ENCODE results near the gene SLC12A2.

Gene SLC12A2

DNA sequence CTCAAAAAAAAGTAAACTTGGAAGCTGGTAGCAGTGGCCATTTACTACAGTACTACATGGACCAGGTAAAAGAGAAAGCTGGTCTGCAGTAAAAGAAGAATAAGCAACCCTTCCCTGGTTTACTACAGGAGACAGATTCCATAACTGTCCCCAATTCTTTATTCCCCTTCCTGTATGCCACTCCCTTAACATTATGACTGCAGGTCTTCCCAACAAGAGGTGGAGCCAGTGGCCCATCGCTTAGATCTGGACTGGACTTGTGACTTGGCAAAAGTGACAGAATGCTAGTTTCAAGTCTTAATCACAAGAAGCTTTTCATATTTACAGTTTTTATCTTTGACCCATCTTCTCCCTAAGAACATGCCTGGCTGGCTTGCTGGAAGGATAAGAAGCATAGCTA, 42.6 kb upstream of the SLC12A2 start:
- no peak overlapping the region for H3K4me3 ChIP-seq (ENCODE audit: low read depth in 1 of 2, low read length in 2 of 2)
- H3K79me2 ChIP-seq (ENCODE audit: insufficient read depth, low read length): no peaks in the 10 kb centered on the region
- H4K20me1 ChIP-seq (ENCODE audit: insufficient read depth, low read length): no peaks in the 10 kb centered on the region
- H3K9me3 ChIP-seq (ENCODE audit: insufficient read depth, low read length, severe bottlenecking): no peaks in the 10 kb centered on the region
- H2AFZ ChIP-seq (ENCODE audit: low read depth, low read length): no peak overlapping the region
- no peak overlapping the region for H3K27ac ChIP-seq (ENCODE audit: low read length)
- no peak overlapping the region for H3K4me2 ChIP-seq (ENCODE audit: insufficient read depth, low read length)
- DNase-seq: no peak
- no peaks in the 10 kb centered on the region; the same call in 1 of the 2 replicates for H3K36me3 ChIP-seq (ENCODE audit: insufficient read depth, low read length)
- no peaks in the 10 kb centered on the region for H3K4me1 ChIP-seq (ENCODE audit: insufficient read depth, low read length)
- TF ChIP-seq CTCF (IDR thresholded peaks at IDR 0.05; ENCODE audit: borderline replicate concordance, extremely low read depth, low read length, poor library complexity, severe bottlenecking): no peak
- TF ChIP-seq EZH2 (IDR thresholded peaks at IDR 0.05; ENCODE audit: borderline replicate concordance, low read depth, low read length, severe bottlenecking): no peak
- H3K9ac ChIP-seq (ENCODE audit: low read depth, low read length): no peak overlapping the region
- no peak for ATAC-seq (ENCODE audit: insufficient read depth, low read depth)
- H3K27me3 ChIP-seq (ENCODE audit: insufficient read depth, low read length, poor library complexity): no peaks in the 10 kb centered on the region

GRCh38 chr5:128052780-128053179, 30.8 kb upstream of the SLC12A2 start:
- H3K4me2 ChIP-seq (ENCODE audit: insufficient read depth, low read length): no peak overlapping the region
- TF ChIP-seq CTCF (IDR thresholded peaks at IDR 0.05; ENCODE audit: borderline replicate concordance, extremely low read depth, low read length, poor library complexity, severe bottlenecking) (no peak), EZH2 (IDR thresholded peaks at IDR 0.05; ENCODE audit: borderline replicate concordance, low read depth, low read length, severe bottlenecking) (no peak)
- H3K9ac ChIP-seq (ENCODE audit: low read depth, low read length): no peak overlapping the region
- ATAC-seq (ENCODE audit: insufficient read depth, low read depth) (no peak), DNase-seq (no peak)
- H3K27me3 ChIP-seq (ENCODE audit: insufficient read depth, low read length, poor library complexity): no peaks in the 10 kb centered on the region
- H3K9me3 ChIP-seq (ENCODE audit: insufficient read depth, low read length, severe bottlenecking): no peaks in the 10 kb centered on the region
- no peak overlapping the region for H3K27ac ChIP-seq (ENCODE audit: low read length)
- H3K36me3 ChIP-seq (ENCODE audit: insufficient read depth, low read length): peaks cover 3% of the 10 kb centered on the region; the same call in 1 of the 2 replicates
- H3K4me1 ChIP-seq (ENCODE audit: insufficient read depth, low read length): no peaks in the 10 kb centered on the region
- H4K20me1 ChIP-seq (ENCODE audit: insufficient read depth, low read length): no peaks in the 10 kb centered on the region
- no peaks in the 10 kb centered on the region for H3K79me2 ChIP-seq (ENCODE audit: insufficient read depth, low read length)
- H3K4me3 ChIP-seq (ENCODE audit: low read depth in 1 of 2, low read length in 2 of 2): no peak overlapping the region
- no peak overlapping the region for H2AFZ ChIP-seq (ENCODE audit: low read depth, low read length)

DNA sequence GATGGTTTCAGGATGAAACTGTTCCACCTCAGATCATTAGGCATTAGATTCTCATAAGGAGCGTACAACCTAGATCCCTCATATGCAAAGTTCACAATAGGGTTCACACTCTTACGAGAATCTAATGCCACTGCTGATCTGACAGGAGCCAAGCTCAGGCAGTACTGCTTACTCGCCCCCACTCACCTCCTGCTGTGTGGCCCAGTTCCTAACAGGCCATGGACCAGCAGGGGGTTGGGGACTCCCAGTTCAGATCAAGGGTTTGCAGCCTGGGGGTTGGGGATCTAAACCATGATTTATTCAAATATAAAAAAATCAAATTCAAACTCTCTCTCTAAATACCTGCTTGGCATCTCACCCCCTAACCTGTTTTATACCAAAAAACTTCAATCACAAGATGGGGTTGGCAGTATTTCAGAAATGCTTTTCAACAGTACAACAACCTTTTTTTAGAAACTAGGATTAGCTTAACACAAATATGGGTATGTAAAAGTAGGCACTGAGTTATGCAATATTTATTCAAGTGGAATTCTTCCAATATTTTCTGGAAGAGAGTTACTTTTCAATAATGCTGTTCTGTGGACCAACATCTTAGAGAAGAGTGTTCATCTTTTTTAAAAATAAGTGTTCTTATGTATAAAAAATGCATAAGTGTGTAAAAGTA, 30.1 kb upstream of the SLC12A2 start:
- TF ChIP-seq CTCF (IDR thresholded peaks at IDR 0.05; ENCODE audit: borderline replicate concordance, extremely low read depth, low read length, poor library complexity, severe bottlenecking): no peak
- no peak for TF ChIP-seq EZH2 (IDR thresholded peaks at IDR 0.05; ENCODE audit: borderline replicate concordance, low read depth, low read length, severe bottlenecking)
- peaks cover 7% of the 10 kb centered on the region for H3K36me3 ChIP-seq (ENCODE audit: insufficient read depth, low read length)
- H3K27ac ChIP-seq (ENCODE audit: low read length): no peak overlapping the region

More for the DNA sequence above, 30.1 kb upstream of the SLC12A2 start:
- Histone ChIP-seq H3K79me2 (ENCODE audit: insufficient read depth, low read length) (no peaks in the 10 kb centered on the region), H2AFZ (ENCODE audit: low read depth, low read length) (no peak overlapping the region), H3K9me3 (ENCODE audit: insufficient read depth, low read length, severe bottlenecking) (no peaks in the 10 kb centered on the region), H4K20me1 (ENCODE audit: insufficient read depth, low read length) (no peaks in the 10 kb centered on the region), H3K4me3 (ENCODE audit: low read depth in 1 of 2, low read length in 2 of 2) (no peak overlapping the region), H3K9ac (ENCODE audit: low read depth, low read length) (no peak overlapping the region), H3K4me1 (ENCODE audit: insufficient read depth, low read length) (no peaks in the 10 kb centered on the region), H3K27me3 (ENCODE audit: insufficient read depth, low read length, poor library complexity) (no peaks in the 10 kb centered on the region), H3K4me2 (ENCODE audit: insufficient read depth, low read length) (no peak overlapping the region)
- ATAC-seq (ENCODE audit: insufficient read depth, low read depth) (no peak), DNase-seq (no peak)
